IPS-18a (cell line): ENCODE data around the gene CPN2.

Experiments used
- H3K27ac ChIP-seq: one replicate; pipeline ENCODE4 v1.5.1; 2013; ENCODE audit warnings: low read length
- H3K27me3 ChIP-seq: one replicate; pipeline ENCODE4 v1.6.1; 2013; ENCODE audit warnings: mild to moderate bottlenecking, low read length; ENCODE audit not compliant: control insufficient read depth, insufficient read depth
- H3K36me3 ChIP-seq: one replicate; pipeline ENCODE4 v1.6.1; 2013; ENCODE audit warnings: low read depth, low read length; ENCODE audit not compliant: control insufficient read depth
- H3K4me1 ChIP-seq: one replicate; pipeline ENCODE4 v1.6.1; 2013; ENCODE audit warnings: low read depth, low read length; ENCODE audit not compliant: control insufficient read depth
- H3K4me3 ChIP-seq: one replicate; pipeline ENCODE4 v1.5.1; 2013; ENCODE audit warnings: low read length
- H3K9ac ChIP-seq: one replicate; pipeline ENCODE4 v1.6.1; 2013; ENCODE audit warnings: mild to moderate bottlenecking, low read length, moderate library complexity
- H3K9me3 ChIP-seq: one replicate; pipeline ENCODE4 v1.6.1; 2013; ENCODE audit warnings: low read depth, low read length; ENCODE audit not compliant: control insufficient read depth

The CPN2 gene

GRCh38 chr3:194333212-194333980, 17.7 kb downstream of the CPN2 start:
- H3K27ac ChIP-seq = no peak overlapping the region
- H3K27me3 ChIP-seq = peaks cover 27% of the 10 kb centered on the region
- peaks cover 1% of the 10 kb centered on the region for H3K4me1 ChIP-seq
- peak overlapping the region; percentile 42 for H3K9ac ChIP-seq
- no peaks in the 10 kb centered on the region for H3K36me3 ChIP-seq
- H3K9me3 ChIP-seq = no peaks in the 10 kb centered on the region
- H3K4me3 ChIP-seq = peak overlapping the region; percentile 62

GRCh38 chr3:194332858-194333211, 18.3 kb downstream of the CPN2 start:
- no peak overlapping the region for H3K4me3 ChIP-seq
- no peak overlapping the region for H3K27ac ChIP-seq
- no peaks in the 10 kb centered on the region for H3K4me1 ChIP-seq
- peaks cover 27% of the 10 kb centered on the region for H3K27me3 ChIP-seq
- H3K36me3 ChIP-seq = no peaks in the 10 kb centered on the region
- H3K9ac ChIP-seq = no peak overlapping the region
- no peaks in the 10 kb centered on the region for H3K9me3 ChIP-seq

GRCh38 chr3:194330579-194330978, 20.5 kb downstream of the CPN2 start:
- H3K9me3 ChIP-seq = no peaks in the 10 kb centered on the region
- no peak overlapping the region for H3K4me3 ChIP-seq
- H3K36me3 ChIP-seq = no peaks in the 10 kb centered on the region
- no peak overlapping the region for H3K9ac ChIP-seq
- H3K27me3 ChIP-seq = peaks cover 27% of the 10 kb centered on the region
- H3K27ac ChIP-seq = no peak overlapping the region
- no peaks in the 10 kb centered on the region for H3K4me1 ChIP-seq

- Histone ChIP-seq H3K4me3 (no peak overlapping the region), H3K27ac (no peak overlapping the region), H3K9ac (no peak overlapping the region), H3K36me3 (no peaks in the 10 kb centered on the region), H3K4me1 (no peaks in the 10 kb centered on the region), H3K9me3 (no peaks in the 10 kb centered on the region), H3K27me3 (peaks cover 27% of the 10 kb centered on the region)
These were observed 21.0 kb downstream of the CPN2 start for GRCh38 chr3:194330160-194330559.

- H3K27ac ChIP-seq = no peak overlapping the region
- H3K4me3 ChIP-seq = no peak overlapping the region
- H3K27me3 ChIP-seq = peaks cover 27% of the 10 kb centered on the region
- H3K4me1 ChIP-seq = no peaks in the 10 kb centered on the region
- no peak overlapping the region for H3K9ac ChIP-seq
- no peaks in the 10 kb centered on the region for H3K36me3 ChIP-seq
- H3K9me3 ChIP-seq = no peaks in the 10 kb centered on the region
These were observed 21.6 kb downstream of the CPN2 start for GRCh38 chr3:194329583-194329965.

- Histone ChIP-seq H3K27ac (no peak overlapping the region), H3K4me1 (no peaks in the 10 kb centered on the region), H3K36me3 (no peaks in the 10 kb centered on the region), H3K9ac (no peak overlapping the region), H3K9me3 (no peaks in the 10 kb centered on the region), H3K27me3 (peaks cover 24% of the 10 kb centered on the region), H3K4me3 (no peak overlapping the region)
These were observed 22.1 kb downstream of the CPN2 start for GRCh38 chr3:194328942-194329582.

GRCh38 chr3:194328053-194328657, 23.0 kb downstream of the CPN2 start:
- no peaks in the 10 kb centered on the region for H3K4me1 ChIP-seq
- no peak overlapping the region for H3K4me3 ChIP-seq
- H3K9me3 ChIP-seq = no peaks in the 10 kb centered on the region
- H3K27me3 ChIP-seq = peaks cover 16% of the 10 kb centered on the region
- no peak overlapping the region for H3K27ac ChIP-seq
- no peak overlapping the region for H3K9ac ChIP-seq
- no peaks in the 10 kb centered on the region for H3K36me3 ChIP-seq

GRCh38 chr3:194327218-194328052, 23.7 kb downstream of the CPN2 start:
- Histone ChIP-seq H3K27ac (no peak overlapping the region), H3K4me1 (no peaks in the 10 kb centered on the region)

GRCh38 chr3:194326968-194327217, 24.2 kb downstream of the CPN2 start:
- peaks cover 4% of the 10 kb centered on the region for H3K27me3 ChIP-seq
- H3K9me3 ChIP-seq = no peaks in the 10 kb centered on the region
- H3K4me1 ChIP-seq = no peaks in the 10 kb centered on the region
- H3K27ac ChIP-seq = no peak overlapping the region
- no peak overlapping the region for H3K4me3 ChIP-seq
- no peak overlapping the region for H3K9ac ChIP-seq
- no peaks in the 10 kb centered on the region for H3K36me3 ChIP-seq

More at GRCh38 chr3:194327218-194328052, 23.7 kb downstream of the CPN2 start:
- no peaks in the 10 kb centered on the region for H3K9me3 ChIP-seq
- peaks cover 9% of the 10 kb centered on the region for H3K27me3 ChIP-seq
- H3K36me3 ChIP-seq = no peaks in the 10 kb centered on the region
- H3K9ac ChIP-seq = no peak overlapping the region
- no peak overlapping the region for H3K4me3 ChIP-seq

- no peaks in the 10 kb centered on the region for H3K4me1 ChIP-seq
- H3K27ac ChIP-seq = no peak overlapping the region
- H3K9ac ChIP-seq = no peak overlapping the region
- no peak overlapping the region for H3K4me3 ChIP-seq
- no peaks in the 10 kb centered on the region for H3K9me3 ChIP-seq
- no peaks in the 10 kb centered on the region for H3K27me3 ChIP-seq
- H3K36me3 ChIP-seq = no peaks in the 10 kb centered on the region
These were observed 24.7 kb downstream of the CPN2 start for GRCh38 chr3:194326192-194326967.
